Measurements from ENCODE around the gene CLEC17A. TPM values are rescaled to one million over a fixed set of nuclear protein-coding genes. Genes with fewer than 3 reads are reported as not detected.
"Not testable (repeated sequence)": the region's sequence is repeated elsewhere in the genome, so short reads cannot be mapped to it uniquely, and the experiment has no call there.

Gene CLEC17A
- total and polyA plus RNA-seq, 2 donors, result 1.2 to 2.3 TPM

DNA sequence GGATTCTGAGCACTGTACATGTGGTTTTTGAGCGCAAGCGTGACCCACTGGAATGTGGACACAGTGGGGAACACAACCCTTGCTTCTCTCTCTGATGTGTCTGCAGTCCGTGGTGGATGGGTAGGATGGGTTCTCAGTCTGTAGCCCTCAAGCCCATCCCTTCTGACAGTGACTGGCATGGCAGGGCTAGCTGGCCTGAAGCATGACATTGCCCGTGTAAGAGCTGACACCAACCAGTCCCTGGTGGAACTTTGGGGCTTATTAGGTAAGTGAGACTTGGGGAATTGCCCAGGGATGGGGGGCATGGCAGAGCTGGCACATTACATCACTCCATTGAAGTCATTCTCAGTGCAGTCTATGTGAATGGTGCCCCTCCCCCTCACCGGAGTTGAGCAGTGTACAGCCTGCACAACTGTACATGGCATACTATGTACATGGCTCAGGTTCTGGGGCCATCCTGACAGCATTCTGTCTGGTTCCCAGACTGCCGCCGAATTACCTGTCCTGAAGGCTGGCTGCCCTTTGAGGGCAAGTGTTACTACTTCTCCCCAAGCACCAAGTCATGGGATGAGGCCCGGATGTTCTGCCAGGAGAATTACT lies 16.8 kb downstream of the CLEC17A start:
- no peak overlapping the region for H3K27ac ChIP-seq (ENCODE audit: low read depth in 1 of 2, low read length in 1 of 2)
- H3K4me3 ChIP-seq (ENCODE audit: low read length in 2 of 2), result no peak overlapping the region
- no peaks in the 10 kb centered on the region for H3K4me1 ChIP-seq (ENCODE audit: control insufficient read depth in 2 of 2, insufficient read depth in 2 of 2, low read length in 2 of 2)
- H3K36me3 ChIP-seq (ENCODE audit: control insufficient read depth in 2 of 2, insufficient read depth in 2 of 2, low read length in 1 of 2), result no peaks in the 10 kb centered on the region
- no peaks in the 10 kb centered on the region for H3K9me3 ChIP-seq (ENCODE audit: control insufficient read depth in 2 of 2, insufficient read depth in 1 of 2, low read length in 1 of 2)
- H3K27me3 ChIP-seq (ENCODE audit: control insufficient read depth in 2 of 2, insufficient read depth in 1 of 2, low read length in 1 of 2), result no peaks in the 10 kb centered on the region
- no peak for DNase-seq (ENCODE audit: low read depth in 6 of 9, low spot score in 9 of 9)
- WGBS, result 97% methylated on average over 8 of the region's 8 CpGs

GRCh38 chr19:14603990-14604387 lies 21.1 kb downstream of the CLEC17A start:
- H3K36me3 ChIP-seq (ENCODE audit: control insufficient read depth in 2 of 2, insufficient read depth in 2 of 2, low read length in 1 of 2), result no peaks in the 10 kb centered on the region
- H3K27me3 ChIP-seq (ENCODE audit: control insufficient read depth in 2 of 2, insufficient read depth in 1 of 2, low read length in 1 of 2), result no peaks in the 10 kb centered on the region
- H3K27ac ChIP-seq (ENCODE audit: low read depth in 1 of 2, low read length in 1 of 2), result no peak overlapping the region
- no peak overlapping the region for H3K4me3 ChIP-seq (ENCODE audit: low read length in 2 of 2)
- H3K9me3 ChIP-seq (ENCODE audit: control insufficient read depth in 2 of 2, insufficient read depth in 1 of 2, low read length in 1 of 2), result no peaks in the 10 kb centered on the region
- WGBS, result 43% methylated on average over 2 of the region's 2 CpGs
- no peak for DNase-seq (ENCODE audit: low read depth in 6 of 9, low spot score in 9 of 9)
- no peaks in the 10 kb centered on the region for H3K4me1 ChIP-seq (ENCODE audit: control insufficient read depth in 2 of 2, insufficient read depth in 2 of 2, low read length in 2 of 2)

- no peak overlapping the region for H3K27ac ChIP-seq (ENCODE audit: low read depth in 1 of 2, low read length in 1 of 2)
- no peaks in the 10 kb centered on the region for H3K4me1 ChIP-seq (ENCODE audit: control insufficient read depth in 2 of 2, insufficient read depth in 2 of 2, low read length in 2 of 2)
- WGBS, result 87% methylated on average over 9 of the region's 9 CpGs
Measured at GRCh38 chr19:14606627-14607026, 23.7 kb downstream of the CLEC17A start.

DNA sequence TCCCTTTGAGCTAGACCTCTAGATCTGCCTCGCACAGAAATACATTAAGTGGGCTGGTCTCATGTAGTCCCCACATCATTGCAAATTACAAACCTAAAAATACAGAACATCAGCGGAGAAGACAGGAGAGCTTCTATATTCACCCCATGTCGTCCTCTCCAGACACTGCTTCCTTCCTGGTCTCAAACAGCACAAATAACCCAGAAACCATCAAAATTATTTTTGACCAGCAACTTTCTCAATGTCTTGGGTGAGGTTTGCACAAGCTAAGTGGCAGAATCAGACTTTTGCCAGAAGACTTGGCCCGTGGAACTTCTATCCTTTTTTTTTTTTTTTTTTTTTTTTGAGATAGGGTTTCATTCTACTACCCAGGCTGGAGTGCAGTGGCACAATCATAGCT lies 28.2 kb downstream of the CLEC17A start:
- DNase-seq (ENCODE audit: low read depth in 6 of 9, low spot score in 9 of 9), result no peak
- 66% methylated on average over 4 of the region's 4 CpGs for WGBS
- H3K27ac ChIP-seq (ENCODE audit: low read depth in 1 of 2, low read length in 1 of 2), result no peak overlapping the region
- H3K9me3 ChIP-seq (ENCODE audit: control insufficient read depth in 2 of 2, insufficient read depth in 1 of 2, low read length in 1 of 2), result no peaks in the 10 kb centered on the region
- no peaks in the 10 kb centered on the region for H3K4me1 ChIP-seq (ENCODE audit: control insufficient read depth in 2 of 2, insufficient read depth in 2 of 2, low read length in 2 of 2)
- no peaks in the 10 kb centered on the region for H3K36me3 ChIP-seq (ENCODE audit: control insufficient read depth in 2 of 2, insufficient read depth in 2 of 2, low read length in 1 of 2)
- H3K4me3 ChIP-seq (ENCODE audit: low read length in 2 of 2), result no peak overlapping the region
- no peaks in the 10 kb centered on the region for H3K27me3 ChIP-seq (ENCODE audit: control insufficient read depth in 2 of 2, insufficient read depth in 1 of 2, low read length in 1 of 2)

More at GRCh38 chr19:14606627-14607026, 23.7 kb downstream of the CLEC17A start:
- Histone ChIP-seq H3K9me3 (ENCODE audit: control insufficient read depth in 2 of 2, insufficient read depth in 1 of 2, low read length in 1 of 2) (no peaks in the 10 kb centered on the region), H3K27me3 (ENCODE audit: control insufficient read depth in 2 of 2, insufficient read depth in 1 of 2, low read length in 1 of 2) (no peaks in the 10 kb centered on the region), H3K36me3 (ENCODE audit: control insufficient read depth in 2 of 2, insufficient read depth in 2 of 2, low read length in 1 of 2) (no peaks in the 10 kb centered on the region), H3K4me3 (ENCODE audit: low read length in 2 of 2) (no peak overlapping the region)
- no peak for DNase-seq (ENCODE audit: low read depth in 6 of 9, low spot score in 9 of 9)

- not testable (repeated sequence) for H3K4me3 ChIP-seq (ENCODE audit: low read length in 2 of 2); H3K4me1 ChIP-seq (ENCODE audit: control insufficient read depth in 2 of 2, insufficient read depth in 2 of 2, low read length in 2 of 2); H3K36me3 ChIP-seq (ENCODE audit: control insufficient read depth in 2 of 2, insufficient read depth in 2 of 2, low read length in 1 of 2); H3K9me3 ChIP-seq (ENCODE audit: control insufficient read depth in 2 of 2, insufficient read depth in 1 of 2, low read length in 1 of 2); H3K27me3 ChIP-seq (ENCODE audit: control insufficient read depth in 2 of 2, insufficient read depth in 1 of 2, low read length in 1 of 2); DNase-seq (ENCODE audit: low read depth in 6 of 9, low spot score in 9 of 9); H3K27ac ChIP-seq (ENCODE audit: low read depth in 1 of 2, low read length in 1 of 2)
- WGBS, result 97% methylated on average over 5 of the region's 5 CpGs
Measured at GRCh38 chr19:14612242-14612641, 29.4 kb downstream of the CLEC17A start.

GRCh38 chr19:14612657-14613056 lies 29.8 kb downstream of the CLEC17A start:
- H3K36me3 ChIP-seq (ENCODE audit: control insufficient read depth in 2 of 2, insufficient read depth in 2 of 2, low read length in 1 of 2), result no peaks in the 10 kb centered on the region
- H3K4me3 ChIP-seq (ENCODE audit: low read length in 2 of 2), result no peak overlapping the region
- H3K27me3 ChIP-seq (ENCODE audit: control insufficient read depth in 2 of 2, insufficient read depth in 1 of 2, low read length in 1 of 2), result no peaks in the 10 kb centered on the region
- no peaks in the 10 kb centered on the region for H3K4me1 ChIP-seq (ENCODE audit: control insufficient read depth in 2 of 2, insufficient read depth in 2 of 2, low read length in 2 of 2)
- H3K9me3 ChIP-seq (ENCODE audit: control insufficient read depth in 2 of 2, insufficient read depth in 1 of 2, low read length in 1 of 2), result no peaks in the 10 kb centered on the region
- no peak for DNase-seq (ENCODE audit: low read depth in 6 of 9, low spot score in 9 of 9)
- H3K27ac ChIP-seq (ENCODE audit: low read depth in 1 of 2, low read length in 1 of 2), result no peak overlapping the region
- 96% methylated on average over 4 of the region's 4 CpGs for WGBS

DNA sequence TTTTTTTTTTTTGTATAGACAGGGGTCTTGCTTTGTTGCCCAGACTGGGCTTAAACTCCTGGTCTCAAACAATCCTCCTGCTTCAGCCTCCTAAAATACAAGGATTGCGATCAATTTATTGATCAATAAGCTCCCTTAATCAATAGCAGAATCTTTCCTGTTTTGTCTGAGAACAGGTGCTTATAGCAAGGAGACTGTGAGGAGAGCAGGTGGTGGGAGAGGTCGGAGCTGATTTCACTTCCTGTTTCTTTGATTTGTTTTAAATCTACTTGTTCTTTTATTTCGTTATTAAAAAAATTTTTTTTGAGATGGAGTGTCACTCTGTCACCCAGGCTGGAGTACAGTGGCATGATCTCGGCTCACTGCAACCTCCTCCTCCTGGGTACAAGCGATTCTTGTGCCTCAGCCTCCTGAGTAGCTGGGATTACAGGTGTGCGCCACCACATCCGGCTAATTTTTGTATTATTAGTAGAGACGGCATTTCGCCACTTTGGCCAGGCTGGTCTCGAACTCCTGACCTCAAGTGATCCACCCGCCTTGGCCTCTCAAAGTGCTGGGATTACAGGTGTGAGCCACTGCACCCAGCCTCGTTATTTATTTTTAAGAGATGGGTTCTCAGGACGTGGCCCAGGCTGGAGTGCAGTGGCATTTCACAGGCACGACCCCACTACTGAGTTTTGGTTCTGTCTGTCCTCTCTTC lies 30.7 kb downstream of the CLEC17A start:
- not testable (repeated sequence) for H3K4me1 ChIP-seq (ENCODE audit: control insufficient read depth in 2 of 2, insufficient read depth in 2 of 2, low read length in 2 of 2); DNase-seq (ENCODE audit: low read depth in 6 of 9, low spot score in 9 of 9); H3K9me3 ChIP-seq (ENCODE audit: control insufficient read depth in 2 of 2, insufficient read depth in 1 of 2, low read length in 1 of 2); H3K27ac ChIP-seq (ENCODE audit: low read depth in 1 of 2, low read length in 1 of 2); H3K36me3 ChIP-seq (ENCODE audit: control insufficient read depth in 2 of 2, insufficient read depth in 2 of 2, low read length in 1 of 2); H3K27me3 ChIP-seq (ENCODE audit: control insufficient read depth in 2 of 2, insufficient read depth in 1 of 2, low read length in 1 of 2); H3K4me3 ChIP-seq (ENCODE audit: low read length in 2 of 2)
- WGBS, result 48% methylated on average over 14 of the region's 14 CpGs

DNA sequence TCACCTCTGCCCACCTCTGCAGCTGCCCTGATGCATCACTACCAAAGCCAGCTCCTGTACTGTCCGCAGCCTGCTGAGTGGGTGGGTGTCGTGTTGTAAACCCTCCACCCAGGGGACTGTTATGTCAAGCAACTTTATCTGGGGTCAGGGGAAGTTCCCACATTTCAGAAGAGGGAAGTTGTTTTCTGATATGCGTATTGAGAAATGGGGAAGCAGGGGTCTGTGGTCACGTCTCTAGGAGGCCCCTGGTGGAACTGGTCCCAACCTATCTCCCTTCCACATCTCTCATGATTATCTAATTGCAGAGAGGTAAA lies 31.2 kb downstream of the CLEC17A start:
- H3K27me3 ChIP-seq (ENCODE audit: control insufficient read depth in 2 of 2, insufficient read depth in 1 of 2, low read length in 1 of 2), result no peaks in the 10 kb centered on the region
- DNase-seq (ENCODE audit: low read depth in 6 of 9, low spot score in 9 of 9), result peak in 1 of 9 donors; percentile 5
- no peaks in the 10 kb centered on the region for H3K4me1 ChIP-seq (ENCODE audit: control insufficient read depth in 2 of 2, insufficient read depth in 2 of 2, low read length in 2 of 2)
- peaks cover 0 to 2% of the 10 kb centered on the region in 2 donors for H3K9me3 ChIP-seq (ENCODE audit: control insufficient read depth in 2 of 2, insufficient read depth in 1 of 2, low read length in 1 of 2)
- 8% methylated on average over 4 of the region's 4 CpGs for WGBS
- H3K27ac ChIP-seq (ENCODE audit: low read depth in 1 of 2, low read length in 1 of 2), result no peak overlapping the region
- H3K36me3 ChIP-seq (ENCODE audit: control insufficient read depth in 2 of 2, insufficient read depth in 2 of 2, low read length in 1 of 2), result no peaks in the 10 kb centered on the region
- no peak overlapping the region for H3K4me3 ChIP-seq (ENCODE audit: low read length in 2 of 2)

DNA sequence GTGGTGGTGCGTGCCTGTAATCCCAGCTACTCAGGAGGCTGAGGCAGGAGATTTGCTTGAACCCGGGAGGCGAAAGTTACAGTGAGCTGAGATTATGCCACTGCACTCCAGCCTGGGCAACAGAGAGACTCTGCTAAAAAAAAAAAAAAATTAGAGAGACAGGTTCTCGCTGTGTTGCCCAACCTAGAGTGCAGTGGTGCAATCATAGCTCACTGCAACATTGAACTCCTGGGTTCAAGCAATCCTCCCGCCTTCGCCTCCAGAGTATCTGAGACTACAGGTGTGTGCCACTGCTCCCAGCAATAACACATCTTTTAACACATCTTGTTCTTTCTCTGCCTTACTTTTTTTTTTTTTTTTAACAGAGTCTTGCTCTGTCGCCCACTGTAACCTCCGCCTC lies 32.7 kb downstream of the CLEC17A start:
- no peak for DNase-seq (ENCODE audit: low read depth in 6 of 9, low spot score in 9 of 9)
- WGBS, result 98% methylated on average over 8 of the region's 8 CpGs
- H3K27ac ChIP-seq (ENCODE audit: low read depth in 1 of 2, low read length in 1 of 2), result no peak overlapping the region
- H3K36me3 ChIP-seq (ENCODE audit: control insufficient read depth in 2 of 2, insufficient read depth in 2 of 2, low read length in 1 of 2), result no peaks in the 10 kb centered on the region
- no peak overlapping the region for H3K4me3 ChIP-seq (ENCODE audit: low read length in 2 of 2)
- H3K4me1 ChIP-seq (ENCODE audit: control insufficient read depth in 2 of 2, insufficient read depth in 2 of 2, low read length in 2 of 2), result no peaks in the 10 kb centered on the region
- peaks cover 0 to 2% of the 10 kb centered on the region in 2 donors for H3K9me3 ChIP-seq (ENCODE audit: control insufficient read depth in 2 of 2, insufficient read depth in 1 of 2, low read length in 1 of 2)
- H3K27me3 ChIP-seq (ENCODE audit: control insufficient read depth in 2 of 2, insufficient read depth in 1 of 2, low read length in 1 of 2), result no peaks in the 10 kb centered on the region
